ENCODE data around the gene KIF13A. TPM values are rescaled to one million over a fixed set of nuclear protein-coding genes. Genes with fewer than 3 reads are reported as not detected.
"Not testable (repeated sequence)": the region's sequence is repeated elsewhere in the genome, so short reads cannot be mapped to it uniquely, and the experiment has no call there.

Gene KIF13A
- polyA plus RNA-seq, 1 donor, result 43.1 TPM

DNA sequence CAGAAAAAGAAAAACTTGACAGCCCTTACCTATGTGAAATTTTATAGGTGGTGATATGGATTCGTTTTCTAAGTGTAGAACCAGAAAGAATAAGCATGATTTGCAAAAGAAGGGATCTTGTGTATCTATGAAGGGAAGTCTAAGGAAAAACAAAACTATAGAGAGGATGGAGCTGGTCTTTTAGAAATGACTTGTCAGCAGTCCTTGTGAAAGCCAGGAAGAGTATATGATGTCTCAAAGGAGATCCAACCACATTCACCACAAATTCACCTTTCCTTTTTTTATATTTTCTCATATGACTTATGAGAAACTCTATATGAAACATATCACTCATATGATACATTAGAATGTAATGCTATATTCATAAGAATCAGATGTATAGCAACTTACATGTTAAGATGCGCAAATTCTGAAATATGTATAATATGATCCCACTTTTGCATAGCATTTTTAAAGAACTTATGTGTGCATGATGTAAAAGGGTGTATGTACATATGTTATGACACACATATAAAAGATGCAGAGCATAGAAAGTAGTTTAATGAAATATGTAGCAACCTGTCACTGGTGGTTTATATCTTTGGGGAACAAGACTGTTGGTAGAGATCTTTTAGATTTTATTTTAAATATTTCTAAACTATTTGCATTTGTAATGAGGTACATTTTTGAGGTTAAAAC is 188.8 kb downstream of the KIF13A start:
- DNase-seq, result no peak

DNA sequence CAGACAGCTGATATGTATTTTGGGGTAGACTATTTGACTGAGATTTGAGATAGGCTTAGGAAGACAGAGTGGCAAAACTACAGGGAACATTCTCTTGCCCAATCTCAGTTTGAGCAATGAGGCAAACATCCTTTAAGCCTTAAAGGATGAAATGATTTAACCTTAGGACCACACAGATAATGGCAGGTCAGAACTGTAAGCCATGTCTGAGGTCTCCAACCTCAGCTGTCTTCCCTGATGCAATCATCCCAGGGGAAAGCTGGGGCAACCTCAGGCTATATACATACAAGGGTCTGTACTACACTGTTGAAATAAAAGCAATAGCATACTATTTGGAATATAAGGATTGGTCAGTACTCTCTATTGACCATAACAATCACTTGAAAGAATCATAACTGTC is 196.9 kb downstream of the KIF13A start:
- no peak for DNase-seq

DNA sequence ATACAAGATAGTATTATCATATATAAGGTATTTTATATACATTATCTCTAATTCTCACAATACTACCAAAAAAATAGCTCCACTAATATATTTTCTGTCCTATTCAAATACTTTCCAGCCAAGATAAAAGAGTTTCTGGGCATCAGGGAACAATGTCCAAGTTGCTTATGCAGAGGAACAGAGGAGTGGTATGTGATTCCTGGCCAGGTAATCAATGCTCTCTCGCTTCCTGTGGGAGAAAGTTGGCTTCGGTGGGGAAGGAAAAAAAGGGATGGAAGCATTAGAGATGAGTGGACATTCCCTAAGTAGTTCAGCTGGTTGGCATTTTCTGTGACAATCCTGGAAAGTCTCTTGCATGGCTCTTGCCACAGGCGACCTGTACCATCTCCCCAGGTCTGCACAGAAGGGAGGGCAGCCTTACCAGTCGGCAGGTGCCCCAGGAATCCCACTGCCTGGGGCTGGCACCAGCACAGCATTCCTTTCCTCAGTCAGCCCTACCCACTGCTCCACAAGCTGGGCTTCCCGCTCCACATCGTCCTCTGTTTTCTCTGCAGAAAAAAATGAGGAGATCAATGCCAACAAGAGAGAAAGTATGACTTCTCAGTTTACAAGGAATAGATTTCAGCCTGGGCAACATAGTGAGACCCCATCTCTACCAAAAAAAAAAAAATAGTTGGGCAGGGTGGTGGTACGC is 202.2 kb downstream of the KIF13A start:
- DNase-seq, result no peak

DNA sequence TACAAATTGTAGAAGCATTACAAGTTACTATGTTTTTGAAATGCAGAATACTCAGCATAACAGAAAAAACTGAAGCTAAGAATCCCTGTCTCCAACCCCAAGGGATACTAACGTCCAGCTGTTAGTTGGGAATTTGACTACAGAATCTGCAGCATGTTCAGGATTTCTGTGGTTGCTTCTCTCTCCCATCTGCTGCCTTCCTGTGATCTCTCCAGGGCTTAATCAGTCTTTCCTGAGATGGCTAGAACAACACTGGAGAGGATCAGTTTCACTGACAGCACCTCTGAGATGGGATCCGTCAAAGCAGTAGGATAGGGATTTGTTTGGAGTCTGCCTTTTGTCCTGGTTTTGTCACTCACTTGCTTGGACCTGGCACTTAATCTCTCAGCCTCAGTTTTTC is 207.4 kb downstream of the KIF13A start:
- no peak for DNase-seq

DNA sequence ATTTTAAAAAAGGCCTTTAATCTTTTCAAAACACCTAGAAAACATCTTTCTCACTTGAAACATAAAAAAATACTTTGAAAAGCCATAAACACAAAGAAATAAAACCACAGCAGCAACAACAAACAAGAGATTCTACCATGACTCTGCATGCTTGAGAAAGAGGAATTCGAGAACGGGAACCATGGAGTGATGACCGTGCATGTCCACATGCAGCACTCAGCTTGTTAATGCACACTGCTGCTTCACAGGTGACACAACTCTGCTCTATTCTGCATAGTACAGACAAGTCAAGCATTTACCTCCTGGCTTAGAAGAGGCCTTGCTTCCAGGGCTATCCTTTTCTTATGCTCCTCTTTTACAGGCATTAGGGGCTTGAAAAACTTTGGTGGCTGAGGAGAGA is 215.8 kb downstream of the KIF13A start:
- DNase-seq, result no peak

DNA sequence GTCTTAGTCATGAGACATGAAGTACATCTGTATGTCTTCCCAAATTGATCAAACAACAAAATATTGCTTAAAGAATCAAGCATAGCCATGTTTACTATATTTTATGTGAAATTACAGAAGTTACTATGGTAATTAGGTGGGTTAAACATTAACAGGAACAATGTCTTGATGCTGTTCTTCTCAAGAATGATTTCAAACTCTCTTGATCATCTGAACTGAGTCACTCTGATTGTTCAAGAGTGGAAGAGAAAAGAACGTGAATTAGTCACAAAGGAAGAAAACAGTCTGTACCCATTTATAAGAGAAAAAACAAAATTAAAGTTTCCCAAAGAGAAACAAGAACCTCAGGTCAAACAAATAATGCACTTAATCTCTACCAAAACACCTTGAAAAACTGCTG is 218.6 kb downstream of the KIF13A start:
- no peak for DNase-seq

DNA sequence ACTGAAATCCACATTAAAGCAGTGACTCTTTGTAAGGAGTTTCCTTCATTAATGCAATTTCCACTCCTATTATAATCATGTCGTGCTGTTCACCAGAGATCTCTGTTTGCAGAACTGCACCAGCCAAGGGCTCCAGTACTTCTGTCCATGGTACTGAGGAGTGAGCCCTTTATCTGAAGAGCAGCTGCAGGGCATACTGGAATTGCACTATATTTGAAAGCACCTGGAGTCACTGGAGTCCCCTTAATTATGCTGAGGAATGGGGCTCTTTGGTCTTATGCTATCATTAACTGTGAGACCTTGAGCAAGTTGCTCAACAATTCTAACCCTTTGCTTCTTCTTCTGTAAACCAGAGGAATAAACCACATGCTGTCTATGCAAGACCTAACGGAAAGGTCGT is 219.0 kb downstream of the KIF13A start:
- peak; percentile 34 for DNase-seq

DNA sequence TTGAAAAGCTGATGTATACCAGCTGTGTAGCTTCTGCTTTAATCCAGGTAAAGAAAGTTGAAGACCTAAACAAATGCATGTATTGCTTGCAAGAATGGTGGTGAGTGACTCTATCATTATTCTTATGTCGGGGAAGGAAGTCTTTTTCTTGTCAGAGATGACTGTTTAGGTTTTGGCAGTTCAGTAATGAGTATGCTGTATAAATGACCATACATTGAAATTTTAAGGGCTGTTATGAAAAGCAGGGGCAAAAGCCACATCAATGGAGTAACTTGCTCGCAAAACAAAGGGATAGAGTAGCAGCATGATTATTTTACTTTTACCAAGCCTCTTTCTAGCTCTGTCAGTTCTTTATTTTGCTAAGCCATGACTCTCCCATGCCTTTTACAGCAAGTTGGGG is 224.8 kb downstream of the KIF13A start:
- DNase-seq, result no peak

DNA sequence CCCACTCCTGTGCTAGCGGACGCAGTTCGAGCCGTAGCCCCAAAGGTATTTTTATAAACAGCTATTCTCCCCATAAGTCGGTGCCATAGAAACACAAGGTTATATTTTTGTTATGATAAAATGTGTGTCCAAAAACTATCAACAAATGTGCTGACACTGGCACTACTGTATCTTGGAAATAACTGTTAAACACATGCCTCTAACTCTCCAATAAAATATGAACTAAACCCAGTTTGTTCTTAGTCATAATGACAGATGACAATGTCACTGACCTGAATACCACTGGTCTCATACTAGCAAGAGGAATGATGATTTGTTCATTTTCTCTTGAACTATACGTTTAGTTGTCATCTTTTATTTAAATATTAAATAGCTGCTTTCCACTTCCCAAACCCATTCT is 229.3 kb downstream of the KIF13A start:
- no peak for DNase-seq

DNA sequence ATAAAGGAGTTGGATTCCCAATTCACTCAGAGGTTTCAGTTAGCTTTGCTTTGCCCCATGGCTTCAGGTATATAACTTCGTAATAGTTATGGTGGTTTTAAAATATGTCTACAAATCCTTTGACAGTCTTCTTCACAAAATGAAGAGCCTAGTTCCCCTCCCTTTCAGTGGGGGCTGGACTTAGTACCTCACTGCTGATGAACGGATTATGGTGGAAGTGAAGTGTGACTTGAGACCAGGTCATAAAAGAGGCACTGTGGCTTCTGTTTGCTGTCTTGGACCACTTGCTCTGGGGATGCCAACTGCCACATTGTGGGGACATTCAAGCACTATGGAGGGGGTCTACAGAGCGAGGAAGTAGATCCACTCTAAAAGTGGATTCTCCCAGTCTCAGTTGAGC is 233.2 kb downstream of the KIF13A start:
- DNase-seq, result no peak

DNA sequence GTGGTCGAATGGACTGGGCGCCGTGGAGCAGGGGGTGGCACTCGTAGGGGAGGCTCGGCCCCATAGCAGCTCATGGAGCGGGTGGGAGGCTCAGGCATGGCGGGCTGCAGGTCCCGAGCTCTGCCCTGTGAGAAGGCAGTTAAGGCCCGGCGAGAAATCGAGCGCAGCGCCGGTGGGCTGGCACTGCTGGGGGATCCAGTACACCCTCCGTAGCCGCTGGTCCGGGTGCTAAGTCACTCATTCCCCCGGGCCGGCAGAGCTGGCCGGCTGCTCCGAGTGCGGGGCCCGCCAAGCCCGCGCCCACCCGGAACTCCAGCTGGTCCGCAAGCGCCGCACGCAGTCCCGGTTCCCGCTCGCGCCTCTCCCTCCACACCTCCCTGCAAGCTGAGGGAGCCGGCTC is 242.1 kb downstream of the KIF13A start:
- DNase-seq, result not testable (repeated sequence)

DNA sequence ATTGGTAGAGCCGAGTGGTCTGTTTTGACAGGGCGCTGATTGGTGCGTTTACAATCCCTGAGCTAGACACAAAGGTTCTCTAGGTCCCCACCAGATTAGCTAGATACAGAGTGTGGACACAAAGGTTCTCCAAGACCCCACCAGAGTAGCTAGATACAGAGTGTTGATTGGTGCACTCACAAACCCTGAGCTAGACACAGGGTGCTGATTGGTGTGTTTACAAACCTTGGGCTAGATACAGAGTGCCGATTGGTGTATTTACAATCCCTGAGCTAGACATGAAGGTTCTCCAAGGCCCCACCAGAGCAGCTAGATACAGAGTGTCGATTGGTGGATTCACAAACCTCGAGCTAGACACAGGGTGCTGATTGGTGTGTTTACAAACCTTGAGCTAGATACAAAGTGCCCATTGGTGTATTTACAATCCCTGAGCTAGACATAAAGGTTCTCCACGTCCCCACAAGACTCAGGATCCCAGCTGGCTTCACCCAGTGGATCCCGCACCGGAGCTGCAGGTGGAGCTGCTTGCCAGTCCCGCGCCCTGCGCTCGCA is 242.6 kb downstream of the KIF13A start:
- DNase-seq, result not testable (repeated sequence)

DNA sequence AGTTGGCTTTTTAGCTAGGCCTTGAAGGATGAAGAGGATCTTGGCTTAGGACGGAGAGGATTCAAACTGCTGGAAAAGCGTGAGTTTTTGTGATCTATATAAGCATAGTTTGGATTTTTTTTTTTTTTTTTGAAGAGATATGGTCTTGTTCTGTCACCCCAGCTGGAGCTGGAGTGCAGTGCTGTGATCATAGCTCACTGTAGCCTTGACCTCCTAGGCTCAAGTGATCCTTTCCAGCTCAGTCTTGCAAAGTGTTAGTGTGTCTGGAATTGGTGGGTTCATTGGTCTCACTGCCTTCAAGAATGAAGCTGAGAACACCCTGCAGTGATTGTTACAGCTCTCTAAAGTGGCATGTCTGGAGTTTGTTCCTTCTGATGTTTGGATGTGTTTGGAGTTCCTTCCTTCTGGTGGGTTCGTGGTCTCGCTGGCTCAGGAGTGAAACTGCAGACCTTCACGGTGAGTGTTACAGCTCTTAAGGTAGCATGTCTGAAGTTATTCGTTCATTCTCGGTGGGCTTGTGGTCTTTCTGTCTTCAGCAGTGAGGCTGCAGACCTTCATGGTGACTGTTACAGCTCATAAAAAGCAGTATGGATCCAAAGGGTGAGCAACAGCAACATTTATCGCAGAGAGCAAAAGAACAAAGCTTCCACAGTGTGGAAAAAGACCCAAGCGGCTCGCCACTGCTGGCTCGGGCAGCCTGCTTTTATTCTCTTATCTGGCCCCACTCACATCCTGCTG is 243.2 kb downstream of the KIF13A start:
- no peak for DNase-seq

DNA sequence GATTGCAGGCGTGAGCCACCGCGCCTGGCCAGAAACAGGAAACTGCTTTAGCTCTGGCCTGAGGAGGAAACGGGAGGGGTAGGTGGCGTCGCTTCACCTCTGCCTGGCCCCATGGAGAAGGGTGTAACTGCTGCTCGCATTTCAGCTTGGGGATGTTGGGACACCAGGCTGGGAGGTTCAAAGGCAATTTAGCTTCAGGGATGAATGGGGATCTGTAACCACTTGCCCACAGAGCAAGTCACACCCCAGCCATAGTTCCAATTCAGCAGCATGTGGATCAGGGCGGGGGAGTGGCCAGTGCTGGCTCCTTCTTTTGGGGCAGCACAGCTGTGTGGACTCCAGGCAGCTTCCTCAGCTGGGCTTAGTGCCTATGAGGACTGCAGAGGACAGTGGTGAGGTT is 245.9 kb downstream of the KIF13A start:
- DNase-seq, result no peak

DNA sequence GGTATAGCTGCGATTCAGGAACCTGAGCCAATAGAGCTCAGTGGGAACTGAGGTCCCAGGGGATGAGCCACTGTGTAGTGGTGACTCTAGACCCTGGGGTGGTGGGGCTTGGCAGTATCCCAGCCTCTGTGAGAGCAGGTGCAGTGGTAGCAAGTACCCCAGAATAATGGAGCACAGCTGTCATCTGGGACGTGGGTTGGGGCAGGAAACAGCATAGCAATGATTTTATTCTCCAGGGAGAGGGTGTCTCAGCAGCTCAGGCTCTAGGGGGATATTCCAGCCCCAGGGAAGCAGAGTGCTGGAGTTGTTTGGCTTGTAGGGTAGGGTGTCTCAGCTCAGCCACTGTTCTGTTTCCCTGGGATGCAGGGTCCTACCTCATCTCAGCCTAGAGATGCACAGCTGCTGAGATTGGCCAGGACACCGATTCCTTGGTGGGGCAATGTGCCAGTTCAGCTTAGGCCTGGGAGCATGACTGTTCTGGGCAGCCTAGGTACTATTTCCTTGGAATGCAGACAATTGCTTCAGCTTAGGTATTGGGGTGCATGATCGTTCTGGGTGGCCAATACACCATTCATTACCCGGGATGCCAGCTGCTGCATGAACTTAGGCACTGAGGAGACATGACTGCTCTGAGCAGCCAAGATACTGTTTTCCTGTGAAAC is 246.7 kb downstream of the KIF13A start:
- DNase-seq, result no peak

DNA sequence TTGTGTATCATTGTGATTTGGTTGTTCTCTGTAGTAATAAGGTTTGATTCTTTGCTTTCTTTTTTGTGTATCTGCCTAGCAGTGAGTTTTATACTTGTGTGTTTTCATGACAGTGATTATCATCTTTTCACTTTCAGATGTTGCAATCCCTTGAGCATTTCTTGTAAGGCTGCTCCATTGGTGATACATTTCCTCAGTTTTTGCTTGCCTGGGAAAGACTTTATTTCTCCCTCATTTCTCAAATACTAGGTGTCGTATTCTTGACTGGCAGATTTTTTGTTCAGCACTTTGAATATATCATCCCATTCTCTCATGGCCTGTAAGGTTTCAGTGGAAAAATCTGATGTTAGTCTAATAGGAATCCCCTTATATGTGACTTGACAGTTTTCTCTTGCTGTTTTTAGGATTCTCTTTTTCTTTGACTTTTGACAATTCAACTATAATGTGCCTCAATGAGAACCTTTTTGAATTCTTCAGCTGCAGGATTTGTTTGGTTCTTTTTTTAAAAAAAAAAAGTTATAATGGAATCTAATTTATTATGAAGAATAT is 249.7 kb downstream of the KIF13A start:
- DNase-seq, result no peak

DNA sequence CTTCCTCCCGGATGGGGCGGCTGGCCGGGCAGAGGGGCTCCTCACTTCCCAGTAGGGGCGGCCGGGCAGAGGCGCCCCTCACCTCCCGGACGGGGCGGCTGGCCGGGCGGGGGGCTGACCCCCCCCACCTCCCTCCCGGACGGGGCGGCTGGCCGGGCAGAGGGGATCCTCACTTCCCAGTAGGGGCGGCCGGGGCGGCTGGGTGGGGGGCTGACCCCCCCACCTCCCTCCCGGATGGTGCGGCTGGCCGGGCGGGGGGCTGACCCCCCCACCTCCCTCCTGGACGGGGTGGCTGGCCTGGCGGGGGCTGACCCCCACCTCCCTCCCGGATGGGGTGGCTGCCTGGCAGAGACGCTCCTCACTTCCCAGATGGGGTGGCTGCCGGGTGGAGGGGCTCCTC is 252.1 kb downstream of the KIF13A start:
- DNase-seq, result not testable (repeated sequence)

DNA sequence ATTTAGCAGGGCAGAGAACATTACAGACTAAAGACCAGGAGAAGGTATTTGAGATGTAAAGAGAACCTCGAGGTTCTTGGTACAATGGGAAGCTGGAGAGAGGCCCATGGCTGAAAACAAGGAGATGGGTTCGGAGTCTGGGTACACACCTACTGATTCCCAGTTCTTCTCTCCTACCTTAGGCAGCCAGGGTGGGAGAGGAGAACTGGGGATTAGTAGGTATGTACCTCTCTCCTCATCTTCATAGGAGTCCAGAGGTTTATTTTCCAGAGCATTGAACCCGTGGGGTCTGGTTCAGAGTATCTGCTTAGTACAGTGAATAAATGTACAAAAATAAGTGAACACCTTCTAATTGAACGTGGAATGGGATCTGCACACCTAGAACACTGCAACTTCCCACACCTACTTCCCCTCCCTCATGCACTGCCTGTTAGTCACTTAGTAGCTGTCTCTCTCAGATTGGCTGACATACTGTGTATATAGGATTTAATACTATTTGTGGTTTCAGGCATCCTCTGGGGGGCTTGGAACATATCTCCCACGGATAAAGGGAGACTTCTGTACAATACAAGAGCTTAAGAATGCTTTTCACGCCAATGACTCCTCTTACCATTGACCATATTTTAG is 257.2 kb downstream of the KIF13A start:
- no peak for DNase-seq

DNA sequence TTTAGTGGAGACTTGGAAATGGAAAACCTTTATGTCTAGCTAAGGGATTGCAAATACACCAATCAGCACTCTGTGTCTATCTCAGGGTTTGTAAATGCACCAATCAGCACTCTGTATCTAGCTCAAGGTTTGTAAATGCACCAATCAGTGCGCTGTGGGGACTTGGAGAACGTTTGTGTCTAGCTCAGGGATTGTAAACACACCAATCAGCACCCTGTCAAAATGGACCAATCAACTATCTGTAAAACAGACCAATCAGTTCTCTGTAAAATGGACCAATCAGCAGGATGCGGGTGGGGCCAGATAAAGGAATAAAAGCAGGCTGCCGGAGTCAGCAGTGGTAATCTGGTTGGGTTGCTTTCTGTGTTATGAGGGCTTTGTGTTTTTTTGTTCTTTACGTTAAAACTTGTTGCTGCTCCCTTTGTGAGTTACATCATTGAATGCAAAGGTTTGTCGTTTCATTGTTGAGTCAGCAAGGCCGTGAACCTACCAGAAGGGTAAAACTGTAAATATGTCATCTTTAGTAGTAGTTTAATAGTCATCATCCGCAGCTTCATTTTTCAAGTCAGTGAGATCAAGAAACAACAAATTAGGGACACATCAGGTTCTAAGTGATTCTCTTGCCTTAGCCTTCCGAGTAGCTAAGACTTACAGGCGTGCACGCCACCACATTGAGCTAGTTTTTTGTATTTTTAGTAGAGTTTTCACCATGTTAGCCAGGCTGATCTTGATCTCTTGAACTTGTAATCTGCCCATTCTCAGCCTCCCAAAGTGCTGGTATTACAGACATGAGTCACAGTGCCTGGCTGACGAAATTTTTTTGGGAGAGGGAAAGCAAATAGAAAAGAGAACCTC is 258.0 kb downstream of the KIF13A start:
- no peak for DNase-seq

DNA sequence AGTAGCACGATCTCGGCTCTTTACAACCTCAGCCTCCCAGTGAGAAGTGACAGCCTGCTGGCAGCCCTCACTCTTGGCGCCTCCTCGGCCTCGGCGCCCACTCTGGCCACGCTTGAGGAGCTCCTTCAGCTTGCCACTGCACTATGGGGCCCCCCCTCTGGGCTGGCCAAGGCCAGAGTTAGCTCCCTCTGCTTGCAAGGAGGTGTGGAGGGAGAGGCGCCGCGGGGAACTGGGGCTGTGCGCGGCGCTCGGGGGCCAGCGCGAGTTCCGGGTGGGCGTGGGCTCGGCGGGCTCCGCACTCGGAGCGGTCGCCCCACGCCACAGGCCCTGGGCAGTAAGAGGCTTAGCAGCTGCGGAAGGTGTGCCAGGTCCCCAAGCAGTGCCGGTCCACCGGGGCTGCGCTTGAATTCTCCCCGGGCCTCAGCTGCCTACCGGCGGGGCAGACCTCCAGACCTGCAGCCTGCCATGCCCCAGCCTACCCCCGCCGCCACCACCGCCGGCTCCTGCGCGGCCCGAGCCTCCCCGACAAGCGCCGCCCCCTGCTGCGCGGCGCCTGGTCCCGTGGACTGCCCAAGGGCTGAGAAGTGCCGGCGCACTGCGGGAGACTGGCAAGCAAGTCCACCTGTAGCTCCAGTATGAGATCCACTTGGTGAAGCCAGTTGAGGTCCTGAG is 258.7 kb downstream of the KIF13A start:
- no peak for DNase-seq

Data from left kidney (tissue), 2 donors.